Lower leg skin (tissue), 3 donors: ENCODE measurements around the gene RIPOR2.

Source experiments
- CTCF ChIP-seq, 3 donors: fragments of 450-650 bp; IDR thresholded peaks; one replicate each; pipeline ENCODE4 v1.5.1; 2016; ENCODE audit warnings: antibody characterized with exemption in 3 of 3, mild to moderate bottlenecking in 3 of 3, moderate library complexity in 2 of 3
- POLR2A ChIP-seq, 2 donors: fragments of 450-650 bp; IDR thresholded peaks; one replicate each; pipeline ENCODE4 v1.6.1; 2016 to 2017; ENCODE audit warnings: antibody characterized with exemption in 2 of 2, mild to moderate bottlenecking in 1 of 2, moderate library complexity in 1 of 2

- TF ChIP-seq CTCF (IDR thresholded peaks at IDR 0.05) (no peak), POLR2A (IDR thresholded peaks at IDR 0.05) (no peak)
Observed at GRCh38 chr6:24910961-24911725, 24.6 kb downstream of the RIPOR2 start.
